WERI-Rb-1 (cell line): ENCODE results near the gene CADM2.

Source experiments
- DNase-seq: peaks from one replicate; pipeline ENCODE4 v3.0.0-alpha.2; 2020
- H3K27ac ChIP-seq: fragments of 250-450 bp; sonication (Bioruptor Pico); 2 replicates; pipeline ENCODE4 v1.5.1; 2020; ENCODE audit warnings: mild to moderate bottlenecking, moderate library complexity
- H3K27me3 ChIP-seq: fragments of 250-450 bp; sonication (Bioruptor Pico); 2 replicates; pipeline ENCODE4 v1.5.1; 2021; ENCODE audit warnings: mild to moderate bottlenecking, low read depth, moderate library complexity; ENCODE audit not compliant: insufficient read depth, severe bottlenecking
- H3K36me3 ChIP-seq: fragments of 250-450 bp; sonication (Bioruptor Pico); 2 replicates; pipeline ENCODE4 v1.5.1; 2020; ENCODE audit warnings: mild to moderate bottlenecking, moderate library complexity
- H3K4me3 ChIP-seq: 2 replicates; pipeline ENCODE4 v1.5.1; 2011; ENCODE audit warnings: low read depth, mild to moderate bottlenecking, control low read depth, low read length
- H3K9me3 ChIP-seq: fragments of 250-450 bp; sonication (Bioruptor Pico); 2 replicates; pipeline ENCODE4 v1.5.1; 2021; ENCODE audit warnings: mild to moderate bottlenecking, moderate library complexity; ENCODE audit not compliant: severe bottlenecking
- CTCF ChIP-seq: IDR thresholded peaks from 2 replicates; pipeline ENCODE4 v1.5.1; 2011; ENCODE audit warnings: low read depth, mild to moderate bottlenecking, control low read depth, inconsistent platforms, low read length

Gene CADM2

GRCh38 chr3:85572978-85573377 lies 614.2 kb downstream of the CADM2 start:
- H3K4me3 ChIP-seq = no peak overlapping the region
- H3K9me3 ChIP-seq = no peaks in the 10 kb centered on the region
- TF ChIP-seq CTCF = no peak
- no peak overlapping the region for H3K27ac ChIP-seq
- no peaks in the 10 kb centered on the region for H3K27me3 ChIP-seq
- no peak for DNase-seq
- H3K36me3 ChIP-seq = no peaks in the 10 kb centered on the region

DNA sequence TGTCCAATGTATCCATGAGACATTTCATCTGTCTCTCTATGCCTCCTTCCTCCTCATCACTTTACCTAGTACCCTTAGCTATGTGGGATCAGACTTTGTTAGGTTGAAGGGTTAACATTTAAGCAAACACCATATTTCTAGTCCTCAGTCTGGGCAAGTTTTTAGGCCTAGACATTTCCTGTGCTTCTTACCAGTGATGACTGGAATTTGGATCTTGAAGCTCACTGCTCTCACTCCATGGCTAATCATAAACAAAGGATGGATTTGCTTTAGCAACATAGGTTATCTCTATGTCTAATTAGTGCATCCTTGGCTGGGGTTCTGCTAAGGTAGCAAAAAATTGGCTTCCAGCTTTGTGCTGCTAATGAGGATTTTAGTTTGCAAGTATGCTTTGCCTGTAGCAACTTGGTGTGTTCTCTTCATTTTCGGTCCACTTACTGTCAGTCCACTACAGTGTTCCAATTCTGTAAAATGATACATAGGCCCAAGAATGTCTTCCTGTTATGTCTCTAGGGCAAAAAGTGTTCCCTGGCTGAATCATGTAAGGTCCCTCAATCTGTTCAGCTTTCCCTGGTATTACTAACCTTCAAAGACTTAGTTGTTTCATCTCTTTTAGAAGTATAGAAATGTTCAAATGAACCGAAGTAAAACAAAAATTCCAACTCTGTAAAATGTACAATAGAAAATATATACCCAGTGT lies 615.4 kb downstream of the CADM2 start:
- H3K36me3 ChIP-seq = no peaks in the 10 kb centered on the region

GRCh38 chr3:85576091-85576690 lies 617.4 kb downstream of the CADM2 start:
- Histone ChIP-seq H3K27ac (no peak overlapping the region), H3K36me3 (no peaks in the 10 kb centered on the region), H3K9me3 (no peaks in the 10 kb centered on the region), H3K4me3 (no peak overlapping the region), H3K27me3 (no peaks in the 10 kb centered on the region)
- peak; percentile 59 for TF ChIP-seq CTCF
- peak; percentile 56 for DNase-seq

More for the DNA sequence above, 615.4 kb downstream of the CADM2 start:
- H3K27me3 ChIP-seq = no peaks in the 10 kb centered on the region
- no peak for TF ChIP-seq CTCF
- no peaks in the 10 kb centered on the region for H3K9me3 ChIP-seq
- no peak for DNase-seq
- H3K27ac ChIP-seq = no peak overlapping the region
- H3K4me3 ChIP-seq = no peak overlapping the region

- H3K36me3 ChIP-seq = no peaks in the 10 kb centered on the region
- no peaks in the 10 kb centered on the region for H3K27me3 ChIP-seq
- H3K9me3 ChIP-seq = no peaks in the 10 kb centered on the region
- DNase-seq = no peak
- TF ChIP-seq CTCF = no peak
- no peak overlapping the region for H3K4me3 ChIP-seq
- H3K27ac ChIP-seq = no peak overlapping the region
Observed at GRCh38 chr3:85576697-85577200, 618.0 kb downstream of the CADM2 start.

DNA sequence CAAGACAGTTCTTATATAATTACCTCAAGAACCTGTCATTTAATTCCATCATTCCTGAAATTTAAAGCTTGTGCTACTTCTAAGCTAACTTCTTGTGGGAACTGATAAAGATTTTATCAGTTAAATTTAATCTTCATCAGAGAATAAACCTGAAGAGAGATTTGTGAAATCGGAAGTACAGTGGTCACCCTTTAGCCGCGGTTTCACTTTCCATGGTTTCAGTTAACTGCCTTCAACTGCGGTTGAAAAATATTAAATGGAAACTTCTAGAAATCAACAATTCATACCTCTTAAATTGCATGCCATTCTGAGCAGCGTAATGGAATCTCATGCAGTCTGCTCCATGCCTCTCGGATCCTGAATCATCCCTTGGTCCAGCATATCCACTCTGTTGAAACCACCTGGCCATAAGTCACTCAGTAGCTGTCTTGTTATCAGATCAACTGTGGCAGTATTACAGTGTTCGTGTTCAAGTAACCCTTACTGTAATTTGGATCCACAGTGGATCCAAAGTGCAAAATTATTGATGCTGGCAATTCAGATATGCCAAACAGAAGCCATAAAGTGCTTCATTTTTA lies 626.1 kb downstream of the CADM2 start:
- no peaks in the 10 kb centered on the region for H3K36me3 ChIP-seq
- DNase-seq = no peak

More for the DNA sequence above, 626.1 kb downstream of the CADM2 start:
- Histone ChIP-seq H3K9me3 (no peaks in the 10 kb centered on the region), H3K4me3 (no peak overlapping the region), H3K27me3 (no peaks in the 10 kb centered on the region), H3K27ac (no peak overlapping the region)
- TF ChIP-seq CTCF = no peak
